Measurements from ENCODE around the gene GTF2IRD1.

DNA sequence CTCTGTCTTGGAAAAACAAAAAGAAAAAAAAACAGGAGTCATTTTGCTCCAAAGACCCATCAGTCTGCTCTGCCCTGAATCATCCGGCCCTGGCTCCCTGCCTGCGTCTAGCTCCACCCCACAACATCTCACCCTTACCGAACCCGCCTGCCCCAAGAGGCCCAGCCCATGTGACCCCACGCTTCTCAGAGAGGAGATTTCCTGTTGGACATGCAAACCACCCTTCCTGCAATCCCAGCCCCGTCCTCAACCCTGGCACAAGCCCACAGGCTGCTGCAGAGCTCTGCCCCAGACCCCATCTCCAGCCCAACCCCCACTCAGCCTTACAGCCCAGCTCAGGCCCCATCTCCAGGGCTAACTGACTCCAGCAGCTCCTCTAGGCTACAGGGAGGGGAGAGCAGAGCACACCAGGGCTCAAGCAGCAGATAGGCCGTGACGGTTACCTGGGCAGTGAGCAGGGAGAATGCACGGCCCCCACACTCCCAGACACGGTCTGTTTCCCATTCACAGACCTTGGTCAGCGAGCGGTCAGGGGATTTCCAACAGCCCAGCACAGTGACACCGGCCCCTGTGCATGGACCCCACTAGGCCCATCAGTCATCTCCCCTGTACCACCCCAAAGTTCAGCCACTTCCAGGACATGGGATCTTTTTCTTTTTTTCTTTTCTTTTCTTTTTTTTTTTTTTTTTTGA, 133.9 kb downstream of the GTF2IRD1 start:
- no peak for TF ChIP-seq CHAMP1 (IDR thresholded peaks at IDR 0.05)
- no peak for TF ChIP-seq PURB (CRISPR knock-in tag; IDR thresholded peaks at IDR 0.05; ENCODE audit: low read depth)
- TF ChIP-seq, protein P1, sequence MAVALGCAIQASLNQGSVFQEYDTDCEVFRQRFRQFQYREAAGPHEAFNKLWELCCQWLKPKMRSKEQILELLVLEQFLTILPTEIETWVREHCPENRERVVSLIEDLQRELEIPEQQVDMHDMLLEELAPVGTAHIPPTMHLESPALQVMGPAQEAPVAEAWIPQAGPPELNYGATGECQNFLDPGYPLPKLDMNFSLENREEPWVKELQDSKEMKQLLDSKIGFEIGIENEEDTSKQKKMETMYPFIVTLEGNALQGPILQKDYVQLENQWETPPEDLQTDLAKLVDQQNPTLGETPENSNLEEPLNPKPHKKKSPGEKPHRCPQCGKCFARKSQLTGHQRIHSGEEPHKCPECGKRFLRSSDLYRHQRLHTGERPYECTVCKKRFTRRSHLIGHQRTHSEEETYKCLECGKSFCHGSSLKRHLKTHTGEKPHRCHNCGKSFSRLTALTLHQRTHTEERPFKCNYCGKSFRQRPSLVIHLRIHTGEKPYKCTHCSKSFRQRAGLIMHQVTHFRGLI (CRISPR knock-in tag; IDR thresholded peaks at IDR 0.05) = no peak
- no peak for TF ChIP-seq TCF7 (IDR thresholded peaks at IDR 0.05; ENCODE audit: borderline replicate concordance)
- TF ChIP-seq ZNF740 (CRISPR knock-in tag; IDR thresholded peaks at IDR 0.05) = no peak
- no peak for TF ChIP-seq ZNF740 (tag; IDR thresholded peaks at IDR 0.05)
- TF ChIP-seq GATAD2B (IDR thresholded peaks at IDR 0.05; ENCODE audit: borderline replicate concordance) = no peak
- TF ChIP-seq HMBOX1 (IDR thresholded peaks at IDR 0.05) = no peak
- no peak for TF ChIP-seq ZBTB33 (CRISPR knock-in tag; IDR thresholded peaks at IDR 0.05)
